Sigmoid colon (tissue), 7 donors: ENCODE data around the gene VPS13D. TPM values are rescaled to one million over a fixed set of nuclear protein-coding genes. Genes with fewer than 3 reads are reported as not detected.

Experiments
- DNase-seq: peaks from one replicate; pipeline ENCODE4 v3.0.0-alpha.2; 2019
- H3K27ac ChIP-seq, 4 donors: fragments of 200-600 bp; sonication (generic); one replicate each; pipeline ENCODE4 v1.5.1; 2016 to 2019; ENCODE audit warnings: mild to moderate bottlenecking in 1 of 4
- H3K27me3 ChIP-seq, 3 donors: fragments of 200-600 bp; sonication (generic); one replicate each; pipeline ENCODE4 v1.5.1; 2019; ENCODE audit warnings: mild to moderate bottlenecking in 1 of 3
- H3K36me3 ChIP-seq, 4 donors: fragments of 200-600 bp; sonication (generic); one replicate each; pipeline ENCODE4 v1.5.1; 2016 to 2019
- H3K4me1 ChIP-seq, 4 donors: fragments of 200-600 bp; sonication (generic); one replicate each; pipeline ENCODE4 v1.5.1; 2017 to 2019
- H3K4me3 ChIP-seq, 4 donors: fragments of 200-600 bp; sonication (generic); one replicate each; pipeline ENCODE4 v1.5.1; 2017 to 2019; ENCODE audit warnings: mild to moderate bottlenecking in 2 of 4, moderate library complexity in 1 of 4
- H3K9me3 ChIP-seq, 4 donors: fragments of 200-600 bp in 3 of 4; sonication (generic) in 3 of 4; one replicate each; pipeline versions ENCODE4 v1.5.1 to v1.6.1; 2013 to 2019
- CTCF ChIP-seq, 4 experiments: fragments of 450-650 bp in 3 of 4; fragments of 200-600 bp in 1 of 4; IDR thresholded peaks; one replicate each; pipeline ENCODE4 v1.5.1; 2016 to 2019; ENCODE audit warnings: antibody characterized with exemption in 4 of 4, mild to moderate bottlenecking in 3 of 4, moderate library complexity in 2 of 4
- EP300 ChIP-seq, 4 donors: sonication (generic); formaldehyde crosslinking; IDR thresholded peaks; one replicate each; pipeline ENCODE4 v1.6.1; 2017; ENCODE audit warnings: antibody characterized with exemption in 4 of 4
- POLR2A ChIP-seq, 2 donors: fragments of 450-650 bp; IDR thresholded peaks; one replicate each; pipeline ENCODE4 v1.6.1; 2016; ENCODE audit warnings: antibody characterized with exemption in 2 of 2, mild to moderate bottlenecking in 2 of 2, moderate library complexity in 2 of 2
- POLR2AphosphoS5 ChIP-seq, 4 donors: sonication (generic); formaldehyde crosslinking; IDR thresholded peaks; one replicate each; pipeline ENCODE4 v1.6.1; 2017; ENCODE audit warnings: antibody characterized with exemption in 4 of 4
- WGBS, 2 donors: extraction: QIAGEN DNeasy Blood & Tissue Kit; methylation state at CpG; one replicate each; pipeline ENCODE4 v1.1.7; 2013; 5-methylcytosine and 5-hydroxymethylcytosine counted together
- intact Hi-C: fragments of 100-400 bp; cut with DNase I; formaldehyde crosslinking; loops from one replicate; pipeline ENCODE4 v1.15.1; 2023
- polyA plus RNA-seq, 3 donors: library from polyadenylated mRNA; stranded (reverse); fragments of 200-250 nt; gene quantifications; one replicate each; pipeline ENCODE4 v1.2.3, GENCODE V29; 2013
- total RNA-seq, 4 donors: library from RNA; depleted of rRNA; stranded (reverse); fragments of >200 nt; gene quantifications; one replicate each; pipeline ENCODE4 v1.1.0, GENCODE V29; 2016
- donor health status: healthy with polysubstance abuse.
- donor health status: Bipolar disorder and iron deficiency.
- donor health status: healthy.

Gene VPS13D
- total and polyA plus RNA-seq, 7 donors: 7.6 to 90.8 (median 49.7) TPM

GRCh38 chr1:12305377-12305776 lies 75.5 kb downstream of the VPS13D start:
- 90 to 96% methylated on average over 8 of the region's 8 CpGs for WGBS, 2 donors
- H3K4me3 ChIP-seq: no peak overlapping the region
- peak overlapping the region in 3 of 4 donors; percentile 19 to 38 (median 19) for H3K27ac ChIP-seq
- no peaks in the 10 kb centered on the region for H3K9me3 ChIP-seq
- TF ChIP-seq CTCF (IDR thresholded peaks at IDR 0.05) (no peak), EP300 (IDR thresholded peaks at IDR 0.05) (no peak), POLR2A (IDR thresholded peaks at IDR 0.05) (no peak)
- DNase-seq: no peak
- H3K36me3 ChIP-seq: peaks cover 0 to 77% (median 23%) of the 10 kb centered on the region in 4 donors
- peaks cover 0 to 12% (median 11%) of the 10 kb centered on the region in 4 donors for H3K4me1 ChIP-seq
- intact Hi-C loops: no loop called here
- H3K27me3 ChIP-seq: no peaks in the 10 kb centered on the region

- intact Hi-C loops: loop anchor here (2.0 kb wide), 1 partner anchor 309 kb away; the partner anchor contains the start of gene DHRS3
- TF ChIP-seq POLR2A (IDR thresholded peaks at IDR 0.05) (no peak), CTCF (IDR thresholded peaks at IDR 0.05) (no peak), EP300 (IDR thresholded peaks at IDR 0.05) (peak in 3 of 4 donors; percentile 37 to 60 (median 45)), POLR2AphosphoS5 (IDR thresholded peaks at IDR 0.05) (peak; percentile 32 to 63 (median 50))
- Histone ChIP-seq H3K9me3 (no peaks in the 10 kb centered on the region), H3K4me3 (peak overlapping the region in 1 of 4 donors; percentile 2), H3K4me1 (peaks cover 0 to 25% (median 21%) of the 10 kb centered on the region in 4 donors), H3K27ac (peak overlapping the region; percentile 68 to 87 (median 82)), H3K36me3 (peaks cover 0 to 79% (median 33%) of the 10 kb centered on the region in 4 donors), H3K27me3 (no peaks in the 10 kb centered on the region)
- DNase-seq: peak; percentile 86
- 75 to 85% methylated on average over 6 of the region's 6 CpGs for WGBS, 2 donors
Measured at GRCh38 chr1:12309783-12310742, 80.2 kb downstream of the VPS13D start.

GRCh38 chr1:12314333-12314903 lies 84.6 kb downstream of the VPS13D start:
- peak in 1 of 4 donors; percentile 5 for TF ChIP-seq POLR2AphosphoS5 (IDR thresholded peaks at IDR 0.05)
- TF ChIP-seq CTCF (IDR thresholded peaks at IDR 0.05): peak in 2 of 4 experiments; percentile 40 to 45
- no peak for TF ChIP-seq EP300 (IDR thresholded peaks at IDR 0.05)
- no peak for DNase-seq
- Histone ChIP-seq H3K27ac (peak overlapping the region; percentile 73 to 85 (median 76)), H3K4me3 (no peak overlapping the region), H3K36me3 (peaks cover 0 to 56% (median 28%) of the 10 kb centered on the region in 4 donors), H3K9me3 (no peaks in the 10 kb centered on the region), H3K27me3 (no peaks in the 10 kb centered on the region), H3K4me1 (peaks cover 0 to 47% (median 42%) of the 10 kb centered on the region in 4 donors)
- 59 to 73% methylated on average over 1 of the region's 1 CpG for WGBS, 2 donors
- intact Hi-C loops: no loop called here

GRCh38 chr1:12315146-12315545 lies 85.3 kb downstream of the VPS13D start:
- Histone ChIP-seq H3K27me3 (no peaks in the 10 kb centered on the region), H3K27ac (peak overlapping the region; percentile 73 to 85 (median 76)), H3K4me3 (no peak overlapping the region), H3K4me1 (peaks cover 0 to 41% (median 36%) of the 10 kb centered on the region in 4 donors), H3K36me3 (peaks cover 0 to 63% (median 33%) of the 10 kb centered on the region in 4 donors), H3K9me3 (no peaks in the 10 kb centered on the region)
- 83 to 87% methylated on average over 2 of the region's 2 CpGs for WGBS, 2 donors
- intact Hi-C loops: loop anchor here (1.0 kb wide), 1 partner anchor 344 kb away; no protein-coding TSS in a partner anchor
- no peak for DNase-seq
- no peak for TF ChIP-seq CTCF (IDR thresholded peaks at IDR 0.05)
- TF ChIP-seq POLR2AphosphoS5 (IDR thresholded peaks at IDR 0.05): peak in 1 of 4 donors; percentile 13
